GM19328 (cell line): ENCODE results near the gene PRMT3.
A peak's percentile ranks its signal among the peaks of the same experiment; 100 is the strongest.
"Not testable (repeated sequence)": the region's sequence is repeated elsewhere in the genome, so short reads cannot be mapped to it uniquely, and the experiment has no call there.

Experiments used
- ATAC-seq: cut with Tn5 transposase; IDR thresholded peaks from one replicate; pipeline ENCODE4 v1.9.1; 2021; ENCODE audit warnings: mild to moderate bottlenecking, moderate library complexity; ENCODE audit not compliant: unreplicated experiment

PRMT3 gene

GRCh38 chr11:20497124-20497792 lies 109.7 kb downstream of the PRMT3 start:
- ATAC-seq, result no peak

- no peak for ATAC-seq
These were observed 113.7 kb downstream of the PRMT3 start for GRCh38 chr11:20501252-20501651.

GRCh38 chr11:20501971-20502370 lies 114.5 kb downstream of the PRMT3 start:
- ATAC-seq, result no peak

GRCh38 chr11:20511982-20512381 lies 124.5 kb downstream of the PRMT3 start:
- no peak for ATAC-seq

- no peak for ATAC-seq
These were observed 125.4 kb downstream of the PRMT3 start for GRCh38 chr11:20512869-20513268.

GRCh38 chr11:20518323-20518834 lies 130.9 kb downstream of the PRMT3 start:
- ATAC-seq, result no peak

GRCh38 chr11:20522536-20522935 lies 135.0 kb downstream of the PRMT3 start:
- no peak for ATAC-seq

- no peak for ATAC-seq
These were observed 142.2 kb downstream of the PRMT3 start for GRCh38 chr11:20529757-20530156.

- peak; percentile 73 for ATAC-seq
These were observed 143.6 kb downstream of the PRMT3 start for GRCh38 chr11:20530942-20531703.

GRCh38 chr11:20535271-20535881 lies 147.9 kb downstream of the PRMT3 start:
- no peak for ATAC-seq

GRCh38 chr11:20536365-20536764 lies 148.8 kb downstream of the PRMT3 start:
- ATAC-seq, result no peak

GRCh38 chr11:20536784-20537183 lies 149.3 kb downstream of the PRMT3 start:
- ATAC-seq, result no peak

- no peak for ATAC-seq
These were observed 154.0 kb downstream of the PRMT3 start for GRCh38 chr11:20541503-20541902.

- ATAC-seq, result no peak
These were observed 157.2 kb downstream of the PRMT3 start for GRCh38 chr11:20544603-20545237.

GRCh38 chr11:20547411-20547810 lies 159.9 kb downstream of the PRMT3 start:
- ATAC-seq, result no peak

- ATAC-seq, result no peak
These were observed 163.6 kb downstream of the PRMT3 start for GRCh38 chr11:20551096-20551495.

- no peak for ATAC-seq
These were observed 168.3 kb downstream of the PRMT3 start for GRCh38 chr11:20555783-20556182.

GRCh38 chr11:20556396-20556795 lies 168.9 kb downstream of the PRMT3 start:
- not testable (repeated sequence) for ATAC-seq

GRCh38 chr11:20558741-20559140 lies 171.2 kb downstream of the PRMT3 start:
- no peak for ATAC-seq
